H1 (cell line): ENCODE measurements around the gene MAP1B. TPM values are rescaled to one million over a fixed set of nuclear protein-coding genes. Genes with fewer than 3 reads are reported as not detected.
A peak's percentile ranks its signal among the peaks of the same experiment; 100 is the strongest.

Experiments used
- CTCF ChIA-PET: fragments of 300-600 bp; sonication (Branson Sonifier 250); formaldehyde crosslinking; loops from one replicate; lab custom pipeline; 2021; ENCODE audit not compliant: partially characterized antibody; lab: Charles Lee
- POLR2A ChIA-PET: fragments of 300-600 bp; sonication (Branson Sonifier 250); formaldehyde crosslinking; loops from one replicate; lab custom pipeline; 2021; ENCODE audit warnings: inconsistent platforms; ENCODE audit not compliant: partially characterized antibody; lab: Charles Lee
- DNase-seq, 2 experiments: peaks; one replicate each; pipeline versions ENCODE4 v3.0.0 to v3.0.0-alpha.2; 2010 to 2022; ENCODE audit warnings: low spot score in 2 of 2, low read depth in 1 of 2, mixed read lengths in 1 of 2
- FAIRE-seq: peaks from 2 replicates; lab custom pipeline; 2011; peaks lifted over from hg19 to GRCh38; lab: Jason Lieb, UNC
- H2AFZ ChIP-seq: 2 replicates; pipeline ENCODE4 v1.8.1; 2012; ENCODE audit warnings: low read length, inconsistent platforms
- H2AK5ac ChIP-seq: 2 replicates; pipeline ENCODE4 v1.6.1; 2013; ENCODE audit warnings: low read depth, low read length
- H2BK120ac ChIP-seq: replicated peaks from 2 replicates; pipeline ENCODE3; 2013; ENCODE audit warnings: low read depth, low read length, inconsistent platforms
- H2BK12ac ChIP-seq: 2 replicates; pipeline ENCODE4 v1.6.1; 2013; ENCODE audit warnings: low read depth, low read length
- H2BK15ac ChIP-seq: 2 replicates; pipeline ENCODE4 v1.6.1; 2013; ENCODE audit warnings: low read length
- H2BK20ac ChIP-seq: 2 replicates; pipeline ENCODE4 v1.6.1; 2013; ENCODE audit warnings: low read length
- H2BK5ac ChIP-seq: 2 replicates; pipeline ENCODE4 v1.6.1; 2013; ENCODE audit warnings: low read depth, low read length
- H3K14ac ChIP-seq: 2 replicates; pipeline ENCODE4 v1.6.1; 2013; ENCODE audit warnings: inconsistent platforms; ENCODE audit not compliant: insufficient read length
- H3K18ac ChIP-seq: 2 replicates; pipeline ENCODE4 v1.6.1; 2013; ENCODE audit warnings: low read length; ENCODE audit errors: extremely low read depth
- H3K23ac ChIP-seq: 2 replicates; pipeline ENCODE4 v1.6.1; 2013; ENCODE audit warnings: inconsistent platforms; ENCODE audit not compliant: insufficient read length
- H3K23me2 ChIP-seq: 2 replicates; pipeline ENCODE4 v1.6.1; 2013; ENCODE audit warnings: low read depth, low read length
- H3K27ac ChIP-seq: 2 replicates; pipeline ENCODE4 v1.6.1; 2011; ENCODE audit warnings: low read depth, low read length, inconsistent platforms
- H3K27me3 ChIP-seq, 4 experiments: replicated peaks in 1 of 4; 1 replicate in 1 of 4; 2 replicates in 3 of 4; pipeline versions ENCODE4 v1.6.1 to v1.8.1; 2011 to 2013; ENCODE audit warnings: low read length in 3 of 4, mild to moderate bottlenecking in 3 of 4, inconsistent platforms in 2 of 4, mixed read lengths in 2 of 4, moderate library complexity in 1 of 4; ENCODE audit not compliant: control insufficient read depth in 3 of 4, insufficient read depth in 3 of 4; ENCODE audit errors: extremely low read depth in 1 of 4
- H3K36me3 ChIP-seq, 4 experiments: 2 replicates each; pipeline versions ENCODE4 v1.6.1 to v1.8.1; 2011 to 2013; ENCODE audit warnings: mild to moderate bottlenecking in 4 of 4, low read length in 3 of 4, moderate library complexity in 2 of 4, control low read depth in 1 of 4, inconsistent platforms in 1 of 4; ENCODE audit not compliant: insufficient read depth in 4 of 4, control insufficient read depth in 2 of 4
- H3K4ac ChIP-seq: replicated peaks from 2 replicates; pipeline ENCODE3; 2013; ENCODE audit warnings: low read length, low read depth, mixed read lengths, inconsistent platforms; ENCODE audit not compliant: insufficient read length
- H3K4me1 ChIP-seq, 4 experiments: replicated peaks in 1 of 4; 1 replicate in 1 of 4; 2 replicates in 3 of 4; pipeline versions ENCODE4 v1.6.1 to v1.8.1; 2011 to 2013; ENCODE audit warnings: low read length in 3 of 4, inconsistent platforms in 2 of 4, mixed read lengths in 1 of 4; ENCODE audit not compliant: insufficient read depth in 4 of 4, control insufficient read depth in 3 of 4
- H3K4me2 ChIP-seq, 2 experiments: 2 replicates each; pipeline versions ENCODE4 v1.6.1 to v1.8.1; 2011 to 2013; ENCODE audit warnings: low read depth in 2 of 2, low read length in 2 of 2, control low read depth in 1 of 2, inconsistent platforms in 1 of 2, mild to moderate bottlenecking in 1 of 2; ENCODE audit not compliant: insufficient read depth in 1 of 2
- H3K4me3 ChIP-seq, 4 experiments: fragments of 200-600, 300-600 bp in 1 of 4; sonication (generic), shearing (Covaris generic), sonication (Bioruptor Twin) in 1 of 4; 2 replicates each; pipeline versions ENCODE4 v1.5.1 to v1.8.1; 2011 to 2016; ENCODE audit warnings: low read length in 4 of 4, low read depth in 3 of 4, control low read depth in 2 of 4, inconsistent platforms in 2 of 4, mild to moderate bottlenecking in 2 of 4, mixed read lengths in 1 of 4, moderate library complexity in 1 of 4; ENCODE audit not compliant: insufficient read depth in 2 of 4; ENCODE audit errors: extremely low read depth in 1 of 4
- H3K56ac ChIP-seq: replicated peaks from 2 replicates; pipeline ENCODE3; 2013; ENCODE audit warnings: low read depth, mild to moderate bottlenecking, mixed read lengths, low read length, inconsistent platforms; ENCODE audit not compliant: insufficient read length
- H3K79me1 ChIP-seq: 2 replicates; pipeline ENCODE4 v1.6.1; 2013; ENCODE audit warnings: low read depth, low read length, control low read depth
- H3K79me2 ChIP-seq, 2 experiments: 2 replicates each; pipeline versions ENCODE4 v1.6.1 to v1.8.1; 2012 to 2013; ENCODE audit warnings: low read length in 2 of 2, mild to moderate bottlenecking in 2 of 2, inconsistent platforms in 1 of 2; ENCODE audit not compliant: insufficient read depth in 2 of 2, control insufficient read depth in 1 of 2
- H3K9ac ChIP-seq, 4 experiments: replicated peaks in 1 of 4; 1 replicate in 1 of 4; 2 replicates in 3 of 4; pipeline versions ENCODE4 v1.6.1 to v1.8.1; 2011 to 2013; ENCODE audit warnings: low read depth in 3 of 4, low read length in 3 of 4, control low read depth in 2 of 4, mild to moderate bottlenecking in 2 of 4, moderate library complexity in 2 of 4, inconsistent platforms in 1 of 4; ENCODE audit errors: extremely low read depth in 1 of 4
- H3K9me3 ChIP-seq, 2 experiments: 2 replicates each; pipeline versions ENCODE4 v1.6.1 to v1.8.1; 2012 to 2013; ENCODE audit warnings: mild to moderate bottlenecking in 2 of 2, moderate library complexity in 2 of 2, control low read depth in 1 of 2, inconsistent platforms in 1 of 2, low read depth in 1 of 2, low read length in 1 of 2, mixed read lengths in 1 of 2; ENCODE audit not compliant: insufficient read depth in 2 of 2
- H4K20me1 ChIP-seq, 2 experiments: replicated peaks in 1 of 2; 2 replicates each; pipeline versions ENCODE3 to v1.8.1; 2011 to 2013; ENCODE audit warnings: inconsistent platforms in 2 of 2, low read length in 2 of 2, mild to moderate bottlenecking in 1 of 2; ENCODE audit not compliant: insufficient read depth in 2 of 2, control insufficient read depth in 1 of 2
- H4K5ac ChIP-seq: 2 replicates; pipeline ENCODE4 v1.6.1; 2013; ENCODE audit warnings: low read length, low read depth, mixed read lengths, inconsistent platforms; ENCODE audit not compliant: insufficient read length
- H4K8ac ChIP-seq: 2 replicates; pipeline ENCODE4 v1.8.0; 2013; ENCODE audit warnings: mild to moderate bottlenecking, moderate library complexity, low read length, inconsistent platforms; ENCODE audit not compliant: insufficient read depth; ENCODE audit errors: extremely low read depth
- H4K91ac ChIP-seq: replicated peaks from 2 replicates; pipeline ENCODE3; 2013; ENCODE audit warnings: low read length, mixed read lengths, inconsistent platforms; ENCODE audit not compliant: insufficient read length
- CBX8 ChIP-seq: fragments of 300-800, 300-1000 bp; sonication (generic); IDR thresholded peaks from 2 replicates; pipeline ENCODE4 v1.7.1; 2016; ENCODE audit warnings: low read depth, low read length, borderline replicate concordance
- POU5F1 ChIP-seq: IDR thresholded peaks from 2 replicates; pipeline ENCODE4 v1.6.1; 2011; ENCODE audit warnings: low read depth, mild to moderate bottlenecking, low read length, moderate library complexity
- YY1 ChIP-seq: IDR thresholded peaks from 2 replicates; pipeline ENCODE4 v1.6.1; 2011; ENCODE audit warnings: low read depth, mild to moderate bottlenecking, low read length
- WGBS, 2 experiments: shearing (Covaris generic) in 1 of 2; methylation state at CpG; one replicate each; pipeline versions ENCODE4 v1.1.6 to v1.1.7; 2013 to 2015; ENCODE audit warnings: low lambda C conversion rate in 2 of 2, mixed read lengths in 2 of 2, inconsistent platforms in 1 of 2, low coverage in 1 of 2, missing lambda C conversion rate in 1 of 2; ENCODE audit not compliant: insufficient replicate concordance in 2 of 2, insufficient coverage in 1 of 2, insufficient read length in 1 of 2; ENCODE audit errors: extremely low coverage in 1 of 2, missing lambda C conversion rate in 1 of 2; 5-methylcytosine and 5-hydroxymethylcytosine counted together
- polyA plus RNA-seq, 7 experiments: library from polyadenylated mRNA; depleted of rRNA in 3 of 7; stranded (reverse) in 5 of 7; unstranded in 2 of 7; fragments of >200 nt in 5 of 7; fragments of 200-250 nt in 2 of 7; gene quantifications; 1 replicate in 5 of 7; 2 replicates in 1 of 7; 4 replicates in 1 of 7; pipeline versions ENCODE4 v1.2.1 to v1.2.3, GENCODE V29; 2011 to 2013; ENCODE audit warnings: missing spikeins in 2 of 7, mixed read lengths in 2 of 7
- total RNA-seq: library from RNA; stranded (reverse); fragmentation: NEBNext Ultra II Directional; extraction: Animal tissue kit (Norgen Biotek cat#: 25700); gene quantifications from 2 replicates; pipeline ENCODE4 v1.2.1, GENCODE V29; 2021

Gene MAP1B
- total and polyA plus RNA-seq, 2 of the 8 experiments (the other 6 are each of a cell fraction or from before 2014, with no cell fraction given): 24.5 to 120 TPM

- 73% methylated on average over 7 of the region's 7 CpGs; no CpG with 5 or more reads in 1 of the 2 experiments for WGBS, 2 experiments
- H4K20me1 ChIP-seq: peaks cover 1 to 3% of the 10 kb centered on the region in 2 experiments
Measured at GRCh38 chr5:72183101-72183520, 75.8 kb downstream of the MAP1B start.

More at GRCh38 chr5:72183101-72183520, 75.8 kb downstream of the MAP1B start:
- Histone ChIP-seq H4K91ac (no peak overlapping the region), H2BK5ac (0 out of 2 replicates have a peak overlapping the region, but pooled peaks have one; percentile 1), H3K4me2 (no peak overlapping the region), H3K23ac (no peak overlapping the region), H3K36me3 (peaks cover 6 to 35% (median 21%) of the 10 kb centered on the region in 4 experiments), H2AFZ (no peak overlapping the region), H3K4ac (no peak overlapping the region), H2BK120ac (no peak overlapping the region), H2BK12ac (no peak overlapping the region), H2AK5ac (0 out of 2 replicates have a peak overlapping the region, but pooled peaks have one; percentile 11), H4K5ac (no peak overlapping the region), H3K4me1 (peaks cover 2 to 16% (median 8%) of the 10 kb centered on the region in 4 experiments), H3K56ac (no peak overlapping the region), H3K14ac (no peak overlapping the region), H3K79me2 (0 out of 4 replicates have a peak, but pooled peaks cover 0 to 4% of the 10 kb centered on the region in 2 experiments), H3K9me3 (no peaks in the 10 kb centered on the region), H3K23me2 (no peaks in the 10 kb centered on the region), H3K18ac (no peak overlapping the region), H3K27ac (no peak overlapping the region), H3K27me3 (no peaks in the 10 kb centered on the region), H3K9ac (no peak overlapping the region), H3K4me3 (no peak overlapping the region), H2BK20ac (no peak overlapping the region), H2BK15ac (no peak overlapping the region), H3K79me1 (no peaks in the 10 kb centered on the region; the same call in 1 of the 2 replicates), H4K8ac (no peak overlapping the region)
- DNase-seq: no peak
- POLR2A ChIA-PET: no interaction called here
- CTCF ChIA-PET: interaction anchor here (1.1 to 2.9 kb wide), 3 partner anchors 50 to 401 kb away, joined by 3 to 8 read pairs (median 4); no protein-coding TSS in a partner anchor
- no peak for FAIRE-seq
- TF ChIP-seq YY1 (peak; percentile 84), POU5F1 (0 out of 2 replicates have a peak, but pooled peaks have one; percentile 9), CBX8 (no peak)
